ENCODE measurements around the gene RAB7A. TPM values are rescaled to one million over a fixed set of nuclear protein-coding genes. Genes with fewer than 3 reads are reported as not detected.

The RAB7A gene
- total and polyA plus RNA-seq, 2 of the 8 experiments (the other 6 are each of a cell fraction or from before 2014, with no cell fraction given): 179 to 195 TPM

GRCh38 chr3:128746881-128747280, 20.9 kb downstream of the RAB7A start:
- Histone ChIP-seq H4K8ac (ENCODE audit: extremely low read depth, insufficient read depth, low read length) (no peak overlapping the region), H2AK5ac (ENCODE audit: low read depth, low read length) (no peak overlapping the region), H3K9ac (replicated peaks in 1 of 4; ENCODE audit: extremely low read depth in 1 of 4, low read depth in 3 of 4, low read length in 3 of 4) (no peak overlapping the region), H3K4me3 (ENCODE audit: extremely low read depth in 1 of 4, insufficient read depth in 2 of 4, low read depth in 3 of 4, low read length in 4 of 4) (no peak overlapping the region), H3K4ac (replicated peaks; ENCODE audit: insufficient read length, low read depth, low read length) (no peak overlapping the region), H3K18ac (ENCODE audit: extremely low read depth, low read length) (no peak overlapping the region), H3K23me2 (ENCODE audit: low read depth, low read length) (no peaks in the 10 kb centered on the region), H3K27ac (ENCODE audit: low read depth, low read length) (no peak overlapping the region), H3K79me2 (ENCODE audit: control insufficient read depth in 1 of 2, insufficient read depth in 2 of 2, low read length in 2 of 2) (peaks cover 36 to 90% of the 10 kb centered on the region in 2 experiments), H3K79me1 (ENCODE audit: low read depth, low read length) (peaks cover 13% of the 10 kb centered on the region), H3K23ac (ENCODE audit: insufficient read length) (no peak overlapping the region), H2BK12ac (ENCODE audit: low read depth, low read length) (no peak overlapping the region), H3K4me2 (ENCODE audit: insufficient read depth in 1 of 2, low read depth in 2 of 2, low read length in 2 of 2) (no peak overlapping the region), H4K5ac (ENCODE audit: insufficient read length, low read depth, low read length) (no peak overlapping the region), H3K9me3 (ENCODE audit: insufficient read depth in 2 of 2, low read depth in 1 of 2, low read length in 1 of 2) (peaks cover 6 to 10% of the 10 kb centered on the region in 2 experiments; a peak in 3 of 4 replicates), H3K14ac (ENCODE audit: insufficient read length) (no peak overlapping the region), H3K36me3 (ENCODE audit: control insufficient read depth in 2 of 4, insufficient read depth in 4 of 4, low read length in 3 of 4) (peaks cover 0 to 23% (median 12%) of the 10 kb centered on the region in 4 experiments; a peak in 4 of 8 replicates), H2AFZ (ENCODE audit: low read length) (no peak overlapping the region), H3K27me3 (replicated peaks in 1 of 4; ENCODE audit: control insufficient read depth in 3 of 4, extremely low read depth in 1 of 4, insufficient read depth in 3 of 4, low read length in 3 of 4) (no peaks in the 10 kb centered on the region), H4K20me1 (replicated peaks in 1 of 2; ENCODE audit: control insufficient read depth in 1 of 2, insufficient read depth in 2 of 2, low read length in 2 of 2) (peaks cover 5 to 9% of the 10 kb centered on the region in 2 experiments), H2BK20ac (ENCODE audit: low read length) (no peak overlapping the region), H2BK15ac (ENCODE audit: low read length) (no peak overlapping the region), H2BK5ac (ENCODE audit: low read depth, low read length) (no peak overlapping the region), H3K56ac (replicated peaks; ENCODE audit: insufficient read length, low read depth, low read length) (no peak overlapping the region), H3K4me1 (replicated peaks in 1 of 4; ENCODE audit: control insufficient read depth in 3 of 4, insufficient read depth in 4 of 4, low read length in 3 of 4) (no peaks in the 10 kb centered on the region), H4K91ac (replicated peaks; ENCODE audit: insufficient read length, low read length) (no peak overlapping the region), H2BK120ac (replicated peaks; ENCODE audit: low read depth, low read length) (no peak overlapping the region)
- WGBS, 2 experiments (ENCODE audit: extremely low coverage in 1 of 2, insufficient coverage in 1 of 2, insufficient read length in 1 of 2, insufficient replicate concordance in 2 of 2, low coverage in 1 of 2, low lambda C conversion rate in 2 of 2, missing lambda C conversion rate in 1 of 2): 96% methylated on average over 2 of the region's 2 CpGs; no CpG with 5 or more reads in 1 of the 2 experiments
- DNase-seq (ENCODE audit: low read depth in 1 of 2, low spot score in 2 of 2) (no peak), FAIRE-seq (no peak)
- TF ChIP-seq MAFK (IDR thresholded peaks at IDR 0.05; ENCODE audit: low read depth, low read length) (no peak), PHF8 (conservative IDR thresholded peaks at IDR 0.05; ENCODE audit: low read depth, low read length) (no peak), RFX5 (IDR thresholded peaks at IDR 0.05; ENCODE audit: borderline replicate concordance, low read depth, low read length) (no peak), HDAC6 (IDR thresholded peaks at IDR 0.05; ENCODE audit: low read depth, low read length) (no peak), ATF2 (IDR thresholded peaks at IDR 0.05; ENCODE audit: low read length) (no peak)
- CTCF ChIA-PET (ENCODE audit: partially characterized antibody): interaction anchor here (0.7 to 3.3 kb wide), 12 partner anchors 9 to 137 kb away, joined by 4 to 24 read pairs (median 5); no protein-coding TSS in a partner anchor
- POLR2A ChIA-PET (ENCODE audit: partially characterized antibody): interaction anchor here (1.3 to 1.9 kb wide), 3 partner anchors 14 to 48 kb away, joined by 3 to 4 read pairs (median 3); no protein-coding TSS in a partner anchor

Measured in H1 (cell line).